Testis (tissue), 3 donors: ENCODE data around the gene IYD. TPM values are rescaled to one million over a fixed set of nuclear protein-coding genes. Genes with fewer than 3 reads are reported as not detected.

Experiments
- DNase-seq: peaks from one replicate; pipeline ENCODE4 v3.0.0-alpha.2; 2019
- H3K27ac ChIP-seq, 2 donors: fragments of 200-600 bp; sonication (generic); one replicate each; pipeline ENCODE4 v1.5.1; 2019
- H3K27me3 ChIP-seq: fragments of 200-600 bp; sonication (generic); one replicate; pipeline ENCODE4 v1.5.1; 2019
- H3K36me3 ChIP-seq: fragments of 200-600 bp; sonication (generic); one replicate; pipeline ENCODE4 v1.5.1; 2017; ENCODE audit warnings: low read depth; ENCODE audit errors: missing control alignments
- H3K4me1 ChIP-seq: fragments of 200-600 bp; sonication (generic); one replicate; pipeline ENCODE4 v1.5.1; 2019
- H3K4me3 ChIP-seq, 2 donors: fragments of 200-600 bp; sonication (generic); one replicate each; pipeline ENCODE4 v1.5.1; 2017 to 2019
- H3K9me3 ChIP-seq: fragments of 200-600 bp; sonication (generic); one replicate; pipeline ENCODE4 v1.5.1; 2017
- CTCF ChIP-seq, 3 experiments: fragments of 450-650 bp in 2 of 3; fragments of 200-600 bp in 1 of 3; sonication (generic) in 1 of 3; IDR thresholded peaks; one replicate each; pipeline ENCODE4 v1.5.1; 2016 to 2019; ENCODE audit warnings: antibody characterized with exemption in 3 of 3, mild to moderate bottlenecking in 2 of 3, moderate library complexity in 1 of 3
- POLR2A ChIP-seq: fragments of 450-650 bp; IDR thresholded peaks from one replicate; pipeline ENCODE4 v1.6.1; 2017; ENCODE audit warnings: antibody characterized with exemption, mild to moderate bottlenecking, moderate library complexity
- WGBS, 2 donors: methylation state at CpG; one replicate each; pipeline ENCODE4 v1.1.5; 2018; 5-methylcytosine and 5-hydroxymethylcytosine counted together
- intact Hi-C: fragments of 100-400 bp; cut with DNase I; formaldehyde crosslinking; loops from one replicate; pipeline ENCODE4 v1.15.1; 2023; ENCODE audit warnings: low total_unique reads
- polyA plus RNA-seq: library from polyadenylated mRNA; stranded (reverse); fragments of 350-450 nt; fragmentation: Illumina TruSeq; extraction: RNeasy Lipid Tissue Mini Kit (QIAGEN cat#74804); gene quantifications from one replicate; pipeline ENCODE4 v1.2.3, GENCODE V29; 2014; ENCODE audit warnings: low read depth, low replicate concordance; ENCODE audit not compliant: insufficient read depth
- total RNA-seq, 2 donors: library from RNA; depleted of rRNA; stranded (reverse); fragments of >200 nt; gene quantifications; one replicate each; pipeline ENCODE4 v1.2.3, GENCODE V29; 2016

IYD gene
- total and polyA plus RNA-seq, 3 donors from 2014 or later: 0.24 to 1.6 (median 0.45) TPM

- TF ChIP-seq CTCF (IDR thresholded peaks at IDR 0.05): no peak
- no peak for TF ChIP-seq POLR2A
Observed at GRCh38 chr6:150391414-150391813, 22.6 kb downstream of the IYD start.

GRCh38 chr6:150391890-150392289 lies 23.1 kb downstream of the IYD start:
- Histone ChIP-seq H3K27me3 (no peaks in the 10 kb centered on the region), H3K27ac (no peak overlapping the region), H3K36me3 (no peaks in the 10 kb centered on the region), H3K9me3 (no peaks in the 10 kb centered on the region), H3K4me3 (no peak overlapping the region), H3K4me1 (no peaks in the 10 kb centered on the region)
- TF ChIP-seq CTCF (IDR thresholded peaks at IDR 0.05) (no peak), POLR2A (no peak)
- WGBS, 2 donors: 65 to 67% methylated on average over 3 of the region's 3 CpGs
- intact Hi-C loops: no loop called here
- no peak for DNase-seq

More at GRCh38 chr6:150391414-150391813, 22.6 kb downstream of the IYD start:
- no peaks in the 10 kb centered on the region for H3K27me3 ChIP-seq
- H3K9me3 ChIP-seq: no peaks in the 10 kb centered on the region
- H3K4me3 ChIP-seq: no peak overlapping the region
- no peak overlapping the region for H3K27ac ChIP-seq
- no peaks in the 10 kb centered on the region for H3K4me1 ChIP-seq
- no peak for DNase-seq
- H3K36me3 ChIP-seq: no peaks in the 10 kb centered on the region
- intact Hi-C loops: no loop called here
- 70 to 88% methylated on average over 4 of the region's 4 CpGs for WGBS, 2 donors

- intact Hi-C loops: no loop called here
- DNase-seq: no peak
- Histone ChIP-seq H3K4me1 (no peaks in the 10 kb centered on the region), H3K27me3 (no peaks in the 10 kb centered on the region), H3K9me3 (no peaks in the 10 kb centered on the region), H3K4me3 (no peak overlapping the region), H3K27ac (no peak overlapping the region), H3K36me3 (no peaks in the 10 kb centered on the region)
- TF ChIP-seq POLR2A (no peak), CTCF (IDR thresholded peaks at IDR 0.05) (no peak)
- WGBS, 2 donors: 87 to 92% methylated on average over 12 of the region's 12 CpGs
Observed at GRCh38 chr6:150392452-150393220, 23.8 kb downstream of the IYD start.

- H3K4me3 ChIP-seq: no peak overlapping the region
- H3K27ac ChIP-seq: no peak overlapping the region
- H3K4me1 ChIP-seq: no peaks in the 10 kb centered on the region
- WGBS, 2 donors: 85 to 90% methylated on average over 6 of the region's 6 CpGs
- intact Hi-C loops: no loop called here
- no peaks in the 10 kb centered on the region for H3K9me3 ChIP-seq
- no peaks in the 10 kb centered on the region for H3K36me3 ChIP-seq
- H3K27me3 ChIP-seq: no peaks in the 10 kb centered on the region
- no peak for TF ChIP-seq CTCF (IDR thresholded peaks at IDR 0.05)
- no peak for TF ChIP-seq POLR2A
- no peak for DNase-seq
Observed at GRCh38 chr6:150394053-150394898, 25.5 kb downstream of the IYD start.
